Islet of Langerhans (tissue), 1 donor: ENCODE data around the gene MINDY4B.

Experiments used
- FAIRE-seq: peaks from one replicate; lab custom pipeline; 2011; peaks lifted over from hg19 to GRCh38; lab: Jason Lieb, UNC

Gene MINDY4B

GRCh38 chr3:150844484-150844883 lies 60.8 kb downstream of the MINDY4B start:
- no peak for FAIRE-seq

- no peak for FAIRE-seq
Measured at GRCh38 chr3:150843241-150843640, 62.0 kb downstream of the MINDY4B start.

GRCh38 chr3:150840802-150841515 lies 64.3 kb downstream of the MINDY4B start:
- FAIRE-seq, result no peak

GRCh38 chr3:150830745-150831144 lies 74.5 kb downstream of the MINDY4B start:
- no peak for FAIRE-seq

- FAIRE-seq, result no peak
Measured at GRCh38 chr3:150830094-150830681, 75.1 kb downstream of the MINDY4B start.

- FAIRE-seq, result no peak
Measured at GRCh38 chr3:150829408-150829807, 75.8 kb downstream of the MINDY4B start.

GRCh38 chr3:150828997-150829396 lies 76.2 kb downstream of the MINDY4B start:
- no peak for FAIRE-seq

- FAIRE-seq, result no peak
Measured at GRCh38 chr3:150828261-150828660, 77.0 kb downstream of the MINDY4B start.

- no peak for FAIRE-seq
Measured at GRCh38 chr3:150826466-150827282, 78.6 kb downstream of the MINDY4B start.

- no peak for FAIRE-seq
Measured at GRCh38 chr3:150825916-150826377, 79.3 kb downstream of the MINDY4B start.

- FAIRE-seq, result no peak
Measured at GRCh38 chr3:150825192-150825915, 79.9 kb downstream of the MINDY4B start.

- no peak for FAIRE-seq
Measured at GRCh38 chr3:150823277-150823676, 82.0 kb downstream of the MINDY4B start.

- FAIRE-seq, result no peak
Measured at GRCh38 chr3:150822636-150823035, 82.6 kb downstream of the MINDY4B start.
